Activated CD4-positive, CD25-positive, alpha-beta regulatory T cell treated with anti-CD3 and anti-CD28 coated beads, Interleukin-2, amount 50 U/mL, for 72 hours (primary cell): ENCODE data around the gene ZNF784.
A peak's percentile ranks its signal among the peaks of the same experiment; 100 is the strongest.
"Not testable (repeated sequence)": the region's sequence is repeated elsewhere in the genome, so short reads cannot be mapped to it uniquely, and the experiment has no call there.

Experiments
- DNase-seq: peaks from one replicate; pipeline ENCODE4 v3.0.0; 2021

The ZNF784 gene

DNA sequence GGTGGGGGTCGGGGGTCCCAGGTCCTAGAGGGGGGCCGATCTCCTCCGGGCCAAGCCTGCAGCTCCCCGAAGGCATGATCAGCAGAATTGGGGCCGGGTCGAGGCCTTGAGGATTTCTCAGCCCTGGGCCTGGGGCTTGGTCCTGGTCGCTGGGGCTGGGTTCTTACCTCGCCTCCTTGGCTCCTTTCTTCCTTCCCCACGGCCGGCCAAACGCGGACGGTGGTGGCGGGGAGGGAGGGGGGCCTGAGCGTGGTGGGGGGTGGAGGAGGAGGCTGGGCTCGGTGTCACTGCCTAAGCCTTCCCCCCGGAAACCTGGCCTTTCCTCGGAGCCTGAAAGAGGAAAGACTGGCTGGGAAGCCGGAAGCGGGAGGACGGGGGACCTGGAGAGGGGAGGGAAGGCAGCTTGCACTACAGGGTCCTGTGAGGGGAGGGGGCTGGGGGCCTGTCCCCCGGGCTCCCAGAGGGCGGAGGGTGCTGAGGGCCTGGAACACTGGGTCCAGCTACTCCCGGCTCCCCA, 43.7 kb downstream of the ZNF784 start, which contains the start of gene ZNF579:
TSS of gene ZNF579 (minus strand) at position 221 of the 517 bp plus-strand sequence. CDS start 1,209 bp downstream, outside the sequence.
- peak; percentile 70 for DNase-seq

DNA sequence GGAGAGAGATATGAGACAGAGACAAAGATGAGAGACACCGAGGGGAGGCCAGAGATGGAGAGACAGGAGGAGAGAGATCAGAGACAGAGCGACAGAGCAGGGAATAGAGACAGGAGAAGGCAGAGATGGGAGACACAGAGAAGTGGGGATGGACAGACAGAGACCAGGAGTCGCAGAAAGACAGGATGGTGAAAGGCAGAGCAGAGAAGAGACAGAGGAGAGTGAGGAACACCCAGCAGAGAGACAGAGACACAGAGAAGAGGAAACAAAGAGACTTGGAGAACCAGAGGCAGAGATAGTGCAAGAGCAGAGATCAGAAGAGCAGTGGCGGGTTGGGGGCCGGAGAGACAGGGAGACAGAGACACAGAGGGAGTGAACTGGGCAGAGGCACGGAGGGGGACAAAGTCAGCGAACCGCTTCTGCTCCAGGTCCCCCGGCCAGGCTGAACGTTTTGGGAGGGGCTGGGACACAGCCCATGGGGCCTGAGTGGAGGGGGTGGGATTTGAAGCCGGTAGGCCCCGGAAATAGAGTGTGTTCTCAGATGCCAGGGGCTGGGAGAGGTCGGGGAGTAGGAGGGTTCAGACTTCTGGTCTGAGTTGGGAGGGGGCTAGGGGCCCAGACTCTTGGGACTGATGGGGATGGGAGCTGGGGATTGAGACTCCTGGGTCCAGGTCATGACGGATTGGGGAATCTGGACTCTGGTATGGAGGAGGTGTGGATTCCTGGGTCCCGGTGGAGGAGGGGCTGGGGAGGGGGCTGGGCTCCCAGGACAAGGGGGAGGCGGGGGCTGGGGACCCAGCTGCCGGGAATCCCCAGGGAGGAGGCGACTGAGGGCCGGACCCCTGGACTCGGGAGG, 44.4 kb downstream of the ZNF784 start:
- DNase-seq, result no peak

DNA sequence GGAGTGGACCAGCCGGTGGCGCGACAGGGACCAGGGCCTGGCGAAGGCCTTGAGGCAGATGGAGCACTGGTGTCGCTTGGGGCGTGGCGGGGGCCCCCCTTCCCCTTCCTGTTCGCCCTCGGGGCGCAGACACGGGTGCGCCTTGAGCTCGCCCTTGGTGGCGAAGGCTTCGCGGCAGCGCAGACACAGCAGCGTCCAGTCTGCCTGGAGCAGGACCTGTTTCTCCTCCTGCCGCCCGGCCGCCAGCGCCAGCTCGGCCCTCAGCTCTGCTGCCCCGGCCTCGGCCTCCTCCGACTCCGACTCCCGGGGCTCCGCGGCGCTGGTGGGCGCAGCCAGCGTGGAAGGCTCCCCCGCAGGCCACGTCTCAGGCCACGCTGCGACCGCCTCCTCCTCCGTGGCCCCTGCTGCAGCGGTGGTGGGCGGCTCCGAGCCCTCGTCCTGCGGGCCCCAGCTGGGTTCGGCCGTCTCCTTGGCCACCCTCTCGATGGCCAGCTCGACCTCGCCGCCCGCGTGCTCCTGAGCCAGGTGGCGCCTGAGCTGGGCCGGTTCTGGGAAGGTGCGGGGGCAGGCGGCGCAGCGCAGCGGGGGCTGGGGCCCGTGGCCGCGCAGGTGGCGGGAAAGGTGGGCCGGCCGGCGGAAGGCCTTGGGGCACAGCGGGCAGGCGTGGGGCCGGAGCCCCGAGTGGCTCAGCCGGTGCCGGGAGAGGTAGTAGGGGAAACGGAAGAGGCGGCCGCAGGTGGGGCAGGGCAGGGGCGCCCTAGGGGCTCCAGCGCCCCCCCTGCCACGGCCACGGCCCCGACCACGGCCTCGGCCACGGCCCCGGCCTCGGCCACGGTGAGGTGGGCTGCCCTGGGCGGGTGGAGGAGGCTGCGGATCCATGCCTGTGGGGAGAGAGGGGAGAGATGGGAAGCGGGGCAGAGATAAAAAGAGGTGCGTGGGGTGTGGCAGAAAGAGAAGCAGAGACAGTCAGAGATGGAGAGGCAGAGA, 45.3 kb downstream of the ZNF784 start:
- no peak for DNase-seq

DNA sequence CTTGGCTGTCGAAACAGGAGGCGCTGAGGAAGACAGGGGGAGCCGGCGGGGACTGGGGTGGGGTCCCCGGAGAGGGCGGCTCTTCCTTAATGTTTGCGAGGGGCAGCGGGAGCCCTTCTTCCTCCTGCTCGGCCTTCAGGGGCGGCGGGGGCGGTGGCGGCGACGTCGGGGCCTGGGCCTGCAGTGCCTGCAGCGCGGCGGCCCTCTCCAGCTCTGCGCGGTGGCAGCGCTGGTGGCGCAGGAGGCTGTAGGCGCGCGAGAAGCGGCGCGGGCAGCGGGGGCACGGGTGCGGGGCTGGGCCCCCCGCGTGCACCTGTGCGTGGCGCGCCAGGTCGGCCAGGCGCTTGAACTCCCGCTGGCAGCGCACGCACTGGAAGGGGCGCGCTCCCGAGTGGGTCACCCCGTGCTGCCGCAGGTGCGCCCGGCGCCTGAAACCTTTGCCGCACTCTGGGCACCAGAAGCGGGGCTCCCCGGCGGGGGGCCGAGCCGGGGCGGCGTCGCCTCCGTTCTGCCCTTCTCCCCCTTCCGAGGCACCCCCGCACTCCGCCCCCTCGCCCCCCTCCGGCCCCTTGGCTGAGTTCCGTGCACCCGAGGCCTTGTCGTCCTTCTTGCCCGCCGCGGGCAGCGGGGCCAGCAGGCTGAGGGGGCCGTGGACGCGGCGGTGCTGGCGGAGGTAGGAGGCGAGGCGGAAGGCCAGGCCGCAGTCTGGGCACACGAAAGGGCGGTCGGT, 46.2 kb downstream of the ZNF784 start:
- no peak for DNase-seq

DNA sequence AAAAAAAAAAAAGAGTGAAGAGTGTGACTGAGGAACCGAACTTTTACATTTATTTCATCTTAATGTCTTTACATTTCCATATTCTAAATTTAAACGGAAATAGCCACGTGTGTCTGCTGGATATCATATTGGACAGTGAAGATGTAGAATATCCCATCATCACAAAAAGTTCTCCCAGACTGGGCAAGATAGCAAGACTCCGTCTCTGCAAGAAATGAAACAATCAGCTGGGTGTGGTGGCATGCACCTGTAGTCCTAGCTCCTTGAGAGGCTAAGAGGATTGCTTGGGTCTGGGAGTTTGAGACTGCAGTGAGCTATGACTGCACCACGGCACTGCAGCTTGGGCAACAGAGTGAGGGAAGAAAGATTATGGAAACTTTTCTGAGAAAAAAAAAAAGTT, 47.6 kb downstream of the ZNF784 start:
- no peak for DNase-seq

DNA sequence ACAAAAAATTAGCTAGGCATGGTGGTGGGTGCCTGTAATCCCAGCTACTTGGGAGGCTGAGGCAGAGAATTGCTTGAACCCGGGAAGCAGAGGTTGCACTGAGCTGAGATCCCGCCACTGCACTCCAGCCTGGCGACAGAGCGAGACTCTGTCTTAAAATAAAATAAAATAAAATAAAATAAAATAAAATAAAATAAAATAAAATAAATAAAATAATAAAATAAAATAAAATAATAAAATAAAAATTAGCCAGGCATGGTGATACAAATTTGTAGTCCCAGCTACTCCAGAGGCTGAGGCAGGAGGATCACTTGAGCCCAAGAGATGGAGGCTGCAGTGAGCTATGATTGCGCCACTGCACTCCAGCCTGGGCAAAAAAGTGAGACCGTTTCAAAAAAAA, 50.4 kb downstream of the ZNF784 start:
- not testable (repeated sequence) for DNase-seq
